Measurements from ENCODE around the gene NTMT1. TPM values are rescaled to one million over a fixed set of nuclear protein-coding genes. Genes with fewer than 3 reads are reported as not detected.

The NTMT1 gene
- total and polyA plus RNA-seq, 9 donors = 11.7 to 33.1 (median 25.3) TPM

DNA sequence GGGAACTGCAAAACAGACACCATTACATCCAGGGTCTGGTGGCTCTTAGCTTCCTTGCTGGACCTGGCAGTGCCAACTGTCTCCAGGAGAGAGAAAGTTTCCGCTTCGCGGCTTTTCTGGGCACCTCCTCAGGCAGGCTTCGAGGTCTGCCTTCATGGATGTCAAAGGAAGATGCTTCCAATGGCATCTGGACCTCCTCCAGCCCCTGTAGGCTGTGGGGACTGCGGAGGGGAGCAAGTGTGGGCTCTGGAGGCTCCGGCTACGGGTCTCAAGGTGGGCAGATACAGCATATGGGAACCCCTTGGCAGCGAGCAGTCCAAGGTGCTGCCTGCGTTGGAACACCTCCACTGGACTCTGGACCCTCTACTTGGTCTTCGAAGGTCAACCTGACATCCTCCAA lies 11.0 kb upstream of the NTMT1 start:
- peaks cover 4% of the 10 kb centered on the region for H3K4me1 ChIP-seq (ENCODE audit: insufficient read depth)
- no peak for DNase-seq
- no peak for TF ChIP-seq POLR2A (IDR thresholded peaks at IDR 0.05)
- TF ChIP-seq, protein P1, sequence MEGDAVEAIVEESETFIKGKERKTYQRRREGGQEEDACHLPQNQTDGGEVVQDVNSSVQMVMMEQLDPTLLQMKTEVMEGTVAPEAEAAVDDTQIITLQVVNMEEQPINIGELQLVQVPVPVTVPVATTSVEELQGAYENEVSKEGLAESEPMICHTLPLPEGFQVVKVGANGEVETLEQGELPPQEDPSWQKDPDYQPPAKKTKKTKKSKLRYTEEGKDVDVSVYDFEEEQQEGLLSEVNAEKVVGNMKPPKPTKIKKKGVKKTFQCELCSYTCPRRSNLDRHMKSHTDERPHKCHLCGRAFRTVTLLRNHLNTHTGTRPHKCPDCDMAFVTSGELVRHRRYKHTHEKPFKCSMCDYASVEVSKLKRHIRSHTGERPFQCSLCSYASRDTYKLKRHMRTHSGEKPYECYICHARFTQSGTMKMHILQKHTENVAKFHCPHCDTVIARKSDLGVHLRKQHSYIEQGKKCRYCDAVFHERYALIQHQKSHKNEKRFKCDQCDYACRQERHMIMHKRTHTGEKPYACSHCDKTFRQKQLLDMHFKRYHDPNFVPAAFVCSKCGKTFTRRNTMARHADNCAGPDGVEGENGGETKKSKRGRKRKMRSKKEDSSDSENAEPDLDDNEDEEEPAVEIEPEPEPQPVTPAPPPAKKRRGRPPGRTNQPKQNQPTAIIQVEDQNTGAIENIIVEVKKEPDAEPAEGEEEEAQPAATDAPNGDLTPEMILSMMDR (IDR thresholded peaks at IDR 0.05) = no peak
- intact Hi-C loops (cut with DNase I) = loop anchor here in 3 of 4 donors (5.0 to 10.0 kb wide), 3 partner anchors 203 to 298 kb away; no protein-coding TSS in a partner anchor
- H3K27me3 ChIP-seq = no peaks in the 10 kb centered on the region
- 80 to 92% (median 86%) methylated on average over 10 of the region's 10 CpGs for WGBS, 3 donors
- H3K9me3 ChIP-seq = no peaks in the 10 kb centered on the region
- H3K4me3 ChIP-seq = no peak overlapping the region
- H3K36me3 ChIP-seq = no peaks in the 10 kb centered on the region
- no peak overlapping the region for H3K27ac ChIP-seq

DNA sequence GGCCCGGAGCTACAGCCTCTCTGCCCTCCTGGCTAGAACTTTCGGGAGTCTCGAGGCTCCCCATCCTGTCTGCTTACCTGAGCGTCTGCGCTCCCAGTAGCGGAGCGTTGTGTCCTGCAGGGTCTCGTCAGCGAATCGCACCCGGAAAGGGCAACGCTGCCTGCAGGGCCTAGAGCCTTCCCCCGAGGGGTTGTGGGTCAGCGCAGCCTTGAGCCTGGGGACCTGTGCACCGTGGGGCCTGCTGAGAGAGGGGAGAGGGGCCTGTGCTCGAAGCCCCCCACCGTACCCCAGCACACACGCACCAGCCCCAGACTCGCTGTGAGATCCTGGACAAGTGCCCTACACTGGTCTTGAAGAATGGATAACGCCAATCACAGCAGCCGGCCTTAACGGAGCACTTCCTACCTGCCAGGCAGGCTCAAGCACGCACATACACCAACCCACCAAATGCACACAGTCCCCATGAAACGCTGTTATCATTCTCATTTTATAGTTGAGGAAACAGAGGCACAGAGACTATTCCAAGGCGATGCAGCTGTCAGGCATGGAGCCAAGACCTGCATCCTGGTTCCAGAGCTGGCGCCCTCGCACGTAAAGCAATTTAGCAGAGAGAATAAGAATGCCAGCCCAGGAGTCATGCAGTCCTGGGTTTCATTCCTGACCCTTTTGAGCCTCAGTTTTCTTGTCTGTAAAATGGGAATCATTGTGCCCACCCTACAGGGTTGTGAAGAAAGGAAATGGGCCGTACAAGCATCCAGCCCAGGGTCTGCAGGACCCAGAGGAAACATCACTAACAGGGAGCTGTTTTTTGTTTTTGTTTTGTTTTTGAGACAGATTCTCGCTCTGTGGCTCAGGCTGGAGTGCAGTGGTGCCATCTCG lies 10.3 kb upstream of the NTMT1 start:
- no peak for TF ChIP-seq EP300 (IDR thresholded peaks at IDR 0.05)
- TF ChIP-seq POLR2A (IDR thresholded peaks at IDR 0.05) = no peak
- TF ChIP-seq, protein P1 (IDR thresholded peaks at IDR 0.05) = no peak
- peaks cover 7% of the 10 kb centered on the region for H3K4me1 ChIP-seq (ENCODE audit: insufficient read depth)
- intact Hi-C loops (cut with DNase I) = loop anchor here in 1 of 4 donors (10.0 kb wide), 1 partner anchor 291 kb away; no protein-coding TSS in a partner anchor
- H3K27ac ChIP-seq = no peak overlapping the region
- no peaks in the 10 kb centered on the region for H3K9me3 ChIP-seq
- no peaks in the 10 kb centered on the region for H3K36me3 ChIP-seq
- no peaks in the 10 kb centered on the region for H3K27me3 ChIP-seq
- H3K4me3 ChIP-seq = no peak overlapping the region
- no peak for DNase-seq
- 75 to 81% (median 78%) methylated on average over 31 of the region's 31 CpGs for WGBS, 3 donors

DNA sequence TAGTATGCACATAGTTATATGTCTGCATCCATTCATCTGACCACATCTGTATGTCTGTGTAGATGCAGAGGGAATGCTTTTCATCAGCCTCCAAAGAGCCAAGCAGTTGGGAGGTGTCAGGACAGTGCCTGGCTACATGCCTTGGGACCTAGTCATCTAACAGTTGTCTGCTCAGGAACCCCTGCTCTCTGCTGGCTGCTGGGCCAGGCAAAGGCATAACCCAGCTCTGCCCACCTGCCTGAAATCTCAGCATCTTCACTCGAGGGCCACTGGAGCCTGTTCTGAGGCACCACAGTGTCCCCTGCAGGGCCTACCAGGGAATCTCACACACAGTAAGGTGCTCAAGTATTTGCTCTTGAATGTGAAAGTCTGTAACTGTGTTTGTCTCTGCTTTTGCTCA lies 8.8 kb upstream of the NTMT1 start:
- Histone ChIP-seq H3K9me3 (no peaks in the 10 kb centered on the region), H3K27ac (no peak overlapping the region), H3K4me1 (ENCODE audit: insufficient read depth) (peaks cover 4% of the 10 kb centered on the region), H3K4me3 (no peak overlapping the region), H3K27me3 (no peaks in the 10 kb centered on the region), H3K36me3 (no peaks in the 10 kb centered on the region)
- WGBS, 3 donors = 0 to 9% (median 6%) methylated on average over 1 of the region's 1 CpG
- TF ChIP-seq, protein P1 (IDR thresholded peaks at IDR 0.05) = no peak
- TF ChIP-seq POLR2A (IDR thresholded peaks at IDR 0.05) = no peak
- TF ChIP-seq EP300 (IDR thresholded peaks at IDR 0.05) = no peak
- intact Hi-C loops (cut with DNase I) = loop anchor here in 1 of 4 donors (10.0 kb wide), 1 partner anchor 292 kb away; no protein-coding TSS in a partner anchor
- no peak for DNase-seq

DNA sequence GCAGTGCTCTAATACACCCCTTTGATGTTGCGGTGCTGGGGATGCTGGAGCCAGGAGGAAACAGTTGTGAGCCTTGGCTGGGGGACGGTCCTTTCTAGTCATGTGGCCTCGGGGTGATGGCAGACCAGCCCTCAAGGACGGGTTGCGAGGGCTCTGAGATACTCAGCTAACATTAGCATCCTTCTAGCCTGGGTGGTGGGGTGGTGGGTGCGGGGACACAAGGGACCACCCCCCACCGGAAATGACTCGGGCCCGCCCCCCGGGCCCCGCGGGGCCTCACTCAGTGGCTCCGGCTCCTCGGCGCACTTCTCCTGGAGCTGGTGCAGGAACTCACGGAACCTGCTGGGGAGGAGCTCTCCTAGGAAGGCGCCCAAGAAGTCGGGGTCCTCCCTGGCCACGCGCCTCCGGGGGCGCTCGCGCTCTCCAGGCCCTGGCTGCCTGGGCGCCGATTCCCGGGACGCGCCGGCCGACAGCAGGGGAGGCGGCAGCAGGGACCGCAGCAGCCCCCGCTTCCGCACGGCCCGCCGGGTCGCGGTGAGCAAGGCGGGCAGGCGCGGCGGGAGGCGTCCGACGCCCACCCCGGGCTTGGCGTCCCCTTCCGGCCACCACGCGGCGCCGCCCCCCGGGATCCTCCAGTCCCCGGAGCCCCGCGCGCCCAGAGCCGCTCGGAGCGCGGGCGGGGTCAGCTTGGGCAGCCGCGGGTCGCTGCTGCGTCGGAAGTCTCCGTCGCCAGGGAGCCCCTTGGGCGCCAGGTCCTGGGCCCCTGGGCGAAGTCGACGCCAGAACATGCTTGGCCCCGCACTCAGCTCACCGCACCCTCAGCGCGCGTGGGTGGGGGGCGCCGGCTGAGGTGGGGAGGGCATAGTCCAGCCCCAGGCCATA lies 5.9 kb upstream of the NTMT1 start:
- H3K36me3 ChIP-seq = no peaks in the 10 kb centered on the region
- intact Hi-C loops (cut with DNase I) = loop anchor here in 1 of 4 donors (10.0 kb wide), 1 partner anchor 295 kb away; no protein-coding TSS in a partner anchor
- H3K27ac ChIP-seq = no peak overlapping the region
- TF ChIP-seq POLR2A (IDR thresholded peaks at IDR 0.05) (no peak), EP300 (IDR thresholded peaks at IDR 0.05) (no peak)
- TF ChIP-seq, protein P1 (IDR thresholded peaks at IDR 0.05) = no peak
- no peaks in the 10 kb centered on the region for H3K9me3 ChIP-seq
- peak in 1 of 5 donors; percentile 48 for DNase-seq
- H3K4me3 ChIP-seq = peak overlapping the region; percentile 36
- no peaks in the 10 kb centered on the region for H3K27me3 ChIP-seq
- peaks cover 4% of the 10 kb centered on the region for H3K4me1 ChIP-seq (ENCODE audit: insufficient read depth)
- WGBS, 3 donors = 1 to 2% (median 2%) methylated on average over 54 to 82 of the region's 82 CpGs

All from ovary (tissue), 9 donors.